Islet of Langerhans (tissue), 1 donor: ENCODE measurements around the gene TMX4.
"Not testable (repeated sequence)": the region's sequence is repeated elsewhere in the genome, so short reads cannot be mapped to it uniquely, and the experiment has no call there.

ENCODE experiments used
- FAIRE-seq: peaks from one replicate; lab custom pipeline; 2011; peaks lifted over from hg19 to GRCh38; lab: Jason Lieb, UNC

The TMX4 gene, protein sequence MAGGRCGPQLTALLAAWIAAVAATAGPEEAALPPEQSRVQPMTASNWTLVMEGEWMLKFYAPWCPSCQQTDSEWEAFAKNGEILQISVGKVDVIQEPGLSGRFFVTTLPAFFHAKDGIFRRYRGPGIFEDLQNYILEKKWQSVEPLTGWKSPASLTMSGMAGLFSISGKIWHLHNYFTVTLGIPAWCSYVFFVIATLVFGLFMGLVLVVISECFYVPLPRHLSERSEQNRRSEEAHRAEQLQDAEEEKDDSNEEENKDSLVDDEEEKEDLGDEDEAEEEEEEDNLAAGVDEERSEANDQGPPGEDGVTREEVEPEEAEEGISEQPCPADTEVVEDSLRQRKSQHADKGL

DNA sequence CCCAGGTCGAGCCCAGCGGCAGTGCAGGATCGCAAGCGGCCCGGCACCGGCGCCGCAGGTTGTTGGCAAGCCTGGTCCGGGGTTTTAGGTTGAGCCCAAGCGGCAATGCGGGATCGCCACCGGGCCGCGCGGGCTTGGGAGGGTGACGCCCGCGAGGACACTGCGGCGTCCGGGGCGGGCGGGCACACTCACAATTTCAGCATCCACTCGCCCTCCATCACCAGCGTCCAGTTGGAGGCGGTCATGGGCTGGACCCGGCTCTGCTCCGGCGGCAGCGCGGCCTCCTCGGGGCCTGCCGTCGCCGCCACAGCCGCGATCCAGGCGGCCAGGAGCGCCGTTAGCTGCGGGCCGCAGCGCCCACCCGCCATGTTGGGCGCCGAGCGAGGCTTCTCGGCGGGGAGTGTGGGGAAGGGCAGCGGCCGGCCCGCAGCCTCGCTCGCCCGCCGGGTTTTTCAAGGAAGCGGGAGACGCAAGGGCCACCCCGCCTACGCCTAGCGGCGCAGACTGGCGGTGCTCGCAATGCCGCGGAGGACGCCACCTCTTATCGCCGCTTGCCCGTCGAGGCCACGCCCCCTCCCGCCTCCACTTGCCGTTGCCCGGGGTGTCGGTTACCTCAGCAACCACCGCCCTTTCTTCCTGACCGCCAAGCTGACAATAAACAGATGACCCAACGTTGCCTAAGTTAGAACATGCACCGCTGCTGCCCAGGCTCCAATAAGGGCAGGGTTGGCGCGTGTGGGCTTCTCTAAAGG lies at the start of gene TMX4:
Gene TMX4, minus strand, starts transcription at position 516 of the 752 bp plus-strand sequence. Its CDS starts 148 bp downstream, at position 368.
- FAIRE-seq, result no peak

DNA sequence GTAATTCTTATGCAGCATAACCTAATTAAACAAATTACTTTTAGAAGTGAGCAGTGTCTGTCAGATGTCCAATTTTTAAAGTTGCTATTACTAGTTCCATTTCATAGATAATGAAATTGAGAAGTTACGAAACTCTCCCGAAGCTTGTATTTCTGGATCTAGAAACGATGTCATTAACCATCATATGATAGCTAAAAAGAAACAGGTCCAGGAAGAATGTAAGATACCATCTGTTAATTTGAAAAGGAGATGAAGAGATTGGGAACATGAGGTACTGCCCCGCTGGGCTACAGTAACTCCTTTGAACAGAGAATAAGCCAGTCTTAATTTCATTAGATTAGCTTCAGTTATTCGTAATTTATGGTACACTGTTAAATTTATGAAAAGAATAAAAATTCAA lies 47.5 kb upstream of the TMX4 start:
- FAIRE-seq, result no peak

DNA sequence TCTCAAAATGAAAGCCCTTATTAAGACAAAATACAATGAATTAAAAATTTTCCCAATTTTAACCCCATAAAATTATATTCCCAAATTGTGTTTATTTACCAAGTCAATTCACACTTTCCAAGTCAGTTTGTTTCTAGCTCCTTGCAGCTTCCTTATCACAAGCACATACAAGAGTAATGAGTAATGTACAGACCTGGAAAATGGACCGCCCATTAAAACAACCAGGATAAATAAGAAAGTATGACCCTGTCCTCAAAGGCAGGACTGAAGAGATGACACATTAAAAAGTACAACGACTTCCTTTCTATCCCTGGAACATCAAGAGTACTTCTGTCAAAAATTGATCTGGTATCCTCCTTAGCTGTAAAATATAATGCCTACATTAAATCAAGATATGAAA lies 47.1 kb upstream of the TMX4 start:
- no peak for FAIRE-seq

DNA sequence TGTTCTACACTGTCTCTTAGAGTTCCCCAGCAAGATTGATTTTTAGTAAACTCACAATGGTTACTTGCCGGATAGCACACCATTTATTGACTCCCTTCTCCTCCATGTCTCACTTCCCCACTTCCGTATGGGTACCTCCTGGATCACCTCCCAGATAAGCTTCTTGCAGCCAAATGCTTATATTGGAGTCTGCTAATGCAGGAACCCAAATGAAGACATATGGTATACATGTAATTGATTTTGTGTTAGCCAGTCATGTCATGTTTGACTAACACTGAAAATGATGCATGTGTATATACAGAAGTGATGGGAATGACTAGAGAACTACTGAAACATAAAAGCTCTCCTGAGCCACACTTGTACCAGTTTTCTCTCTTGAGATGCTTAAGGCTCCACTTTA lies 46.1 kb upstream of the TMX4 start:
- FAIRE-seq, result no peak

DNA sequence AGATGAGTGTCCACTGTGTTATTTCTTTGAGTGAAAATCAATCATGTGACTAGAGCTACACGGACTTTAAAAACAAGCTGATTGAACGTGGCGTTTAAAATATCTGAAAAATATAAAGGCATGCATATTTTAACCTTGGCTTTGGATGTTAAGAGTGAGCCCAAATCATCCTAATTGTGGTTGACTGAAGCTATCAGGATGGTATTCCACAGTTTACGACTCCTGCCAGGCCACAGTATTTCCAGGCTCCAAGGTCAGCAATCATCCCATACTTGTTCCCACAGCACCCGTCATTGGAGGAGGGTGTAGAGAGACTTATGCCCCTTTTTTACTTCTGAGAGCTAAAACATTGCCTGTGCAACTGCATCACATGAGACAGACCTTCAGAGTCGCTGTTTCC lies 43.2 kb upstream of the TMX4 start:
- no peak for FAIRE-seq

DNA sequence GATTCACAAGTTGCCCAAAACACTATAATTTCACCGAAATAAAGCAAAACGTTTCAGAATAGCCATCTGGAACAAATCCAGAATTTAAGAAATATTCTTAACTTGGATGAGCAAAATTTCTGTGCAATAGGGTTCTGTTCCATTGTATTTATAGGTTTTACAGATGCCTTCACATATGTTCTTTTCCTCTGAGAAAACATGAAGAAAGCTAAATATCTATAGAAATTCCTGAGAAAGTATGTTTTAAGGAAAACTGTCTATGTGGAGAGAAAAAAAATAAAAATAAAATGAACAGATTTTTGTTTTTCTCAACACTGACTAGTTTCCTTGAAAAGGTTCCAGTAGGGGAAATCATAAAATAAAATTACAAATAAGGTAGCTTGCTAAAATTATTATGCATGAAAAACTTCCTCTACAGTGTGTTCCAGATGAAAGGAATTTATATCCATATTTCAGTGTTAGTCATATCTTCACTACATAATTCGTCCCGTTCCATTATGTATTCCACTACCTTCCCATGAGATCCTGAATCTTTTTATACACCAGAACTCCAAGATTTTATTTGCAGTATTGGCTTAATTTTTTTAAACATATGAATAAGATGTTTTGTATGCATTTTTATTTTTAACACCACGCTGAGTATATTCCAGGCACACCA lies 42.4 kb upstream of the TMX4 start:
- FAIRE-seq, result no peak

DNA sequence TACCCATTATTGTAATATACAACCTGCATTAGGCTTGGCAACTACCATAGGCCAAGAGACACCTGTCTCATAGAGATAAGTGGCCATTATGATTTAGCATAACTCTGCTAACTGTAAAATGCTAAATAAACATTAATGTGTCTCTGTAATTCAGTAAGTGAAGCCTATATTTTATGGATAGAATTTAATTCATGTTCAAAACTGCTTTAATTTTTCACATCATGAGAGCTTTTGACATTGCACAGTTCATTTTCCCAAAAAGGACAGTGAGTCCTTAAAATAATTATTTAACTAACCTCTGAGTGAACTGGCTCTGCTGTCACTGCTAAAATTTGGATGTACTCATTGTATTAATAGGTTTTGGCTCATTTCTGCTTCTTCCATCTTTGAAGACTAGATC lies 41.4 kb upstream of the TMX4 start:
- FAIRE-seq, result no peak

DNA sequence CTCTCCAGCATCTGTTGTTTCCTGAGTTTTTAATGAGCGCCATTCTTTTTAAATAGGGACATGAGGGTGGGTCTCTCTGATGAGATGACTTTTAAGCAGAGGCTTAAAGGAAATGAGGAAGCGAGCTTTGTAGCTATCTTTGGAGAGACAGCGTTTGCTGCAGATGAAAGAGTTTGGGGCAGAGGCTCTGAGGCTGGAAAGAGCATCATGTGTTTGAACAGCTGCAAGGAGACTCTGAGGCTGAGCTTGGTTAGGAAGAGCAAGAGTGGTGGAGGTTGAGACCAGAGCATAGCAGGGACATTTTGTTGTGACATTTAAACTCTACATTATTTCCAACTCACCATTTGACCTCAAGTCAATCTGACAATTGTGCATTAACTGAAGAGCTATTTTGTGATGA lies 38.3 kb upstream of the TMX4 start:
- FAIRE-seq, result no peak

DNA sequence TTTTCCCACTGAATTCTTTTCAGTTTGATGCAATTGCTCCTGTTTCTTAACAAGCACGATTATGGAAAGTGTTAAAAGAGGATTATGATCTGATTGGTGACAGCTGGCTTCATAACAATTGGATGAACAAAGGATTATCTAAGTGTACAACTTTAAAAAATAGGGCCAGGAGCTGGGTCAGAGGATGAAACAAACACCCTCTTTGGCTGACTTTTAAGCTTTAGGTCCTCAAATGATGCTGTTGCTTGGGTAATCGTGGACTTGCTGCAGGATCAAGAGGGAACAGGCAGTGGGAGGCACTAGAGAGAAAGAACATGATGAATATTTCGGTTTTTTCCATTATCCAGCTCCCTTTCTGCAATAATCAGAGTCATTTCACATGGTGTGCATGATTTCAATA lies 35.5 kb upstream of the TMX4 start:
- no peak for FAIRE-seq

DNA sequence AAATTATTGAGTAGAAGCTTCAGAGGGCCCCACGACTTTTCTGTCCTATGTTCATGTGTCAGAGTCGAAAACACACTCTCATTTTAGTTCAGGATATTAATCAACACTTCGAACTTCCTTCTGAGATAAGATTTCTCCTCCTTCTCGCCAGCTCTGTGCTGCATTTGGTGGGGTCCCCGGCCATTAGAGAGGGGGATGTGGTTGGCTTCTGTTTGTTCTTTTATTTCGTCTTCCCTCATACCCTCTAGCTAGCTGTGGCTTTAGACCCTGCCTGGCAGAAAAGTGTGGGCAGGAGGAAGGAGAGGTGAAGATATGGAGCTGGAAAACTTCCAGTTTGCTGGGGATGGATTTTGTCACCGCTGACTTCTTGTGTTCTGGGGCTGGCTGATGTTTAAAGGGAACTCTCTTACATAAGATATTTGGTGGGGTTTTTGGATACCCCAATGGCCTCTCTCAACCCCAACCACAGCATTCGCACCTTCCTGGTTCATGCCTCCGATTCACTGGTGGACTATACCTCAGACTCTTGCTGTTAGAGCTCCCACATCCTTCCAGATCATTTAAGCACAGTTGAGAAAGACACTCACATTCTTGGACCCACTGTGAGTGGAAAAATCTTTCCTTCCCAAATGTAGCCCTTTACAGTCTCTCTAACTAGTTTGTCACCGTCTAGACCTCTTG lies 30.7 kb upstream of the TMX4 start:
- no peak for FAIRE-seq

DNA sequence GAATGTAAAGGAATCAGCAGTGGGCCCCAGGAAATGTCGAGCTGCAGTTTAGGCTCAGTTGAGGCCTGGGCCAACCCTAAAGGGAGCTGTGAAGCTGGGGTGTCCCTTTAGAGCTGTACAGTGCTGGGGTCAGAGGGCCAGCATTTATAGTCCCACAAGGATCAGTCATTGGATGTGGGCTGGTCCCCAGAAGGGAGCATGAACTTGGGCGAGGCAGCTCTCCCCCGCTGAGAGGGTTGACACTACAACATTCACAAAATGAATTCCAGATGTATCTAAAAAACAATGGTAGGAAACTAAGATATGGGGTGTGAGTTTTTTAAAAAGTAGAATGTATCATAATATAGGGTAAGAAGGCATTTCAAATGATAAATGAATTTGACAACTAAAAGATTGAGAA lies 29.7 kb upstream of the TMX4 start:
- FAIRE-seq, result no peak

DNA sequence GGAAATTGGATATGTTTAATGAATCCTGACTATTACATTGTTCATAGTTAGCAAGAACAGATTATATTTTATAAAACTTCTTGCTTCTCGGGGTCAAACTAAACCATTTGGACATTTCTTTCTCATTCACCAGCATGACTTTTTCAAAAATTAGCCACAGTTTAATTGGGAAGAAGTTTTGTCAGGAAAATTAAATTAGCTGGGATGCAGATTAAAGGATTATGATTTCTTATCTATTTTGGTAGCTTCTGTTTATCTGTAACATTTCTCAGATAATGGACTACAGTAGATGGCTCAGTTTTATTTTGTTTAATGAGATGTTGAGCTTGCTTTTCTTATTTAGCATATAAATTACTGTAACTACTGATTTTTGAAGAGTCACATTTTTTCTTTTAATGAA lies 26.4 kb upstream of the TMX4 start:
- no peak for FAIRE-seq

DNA sequence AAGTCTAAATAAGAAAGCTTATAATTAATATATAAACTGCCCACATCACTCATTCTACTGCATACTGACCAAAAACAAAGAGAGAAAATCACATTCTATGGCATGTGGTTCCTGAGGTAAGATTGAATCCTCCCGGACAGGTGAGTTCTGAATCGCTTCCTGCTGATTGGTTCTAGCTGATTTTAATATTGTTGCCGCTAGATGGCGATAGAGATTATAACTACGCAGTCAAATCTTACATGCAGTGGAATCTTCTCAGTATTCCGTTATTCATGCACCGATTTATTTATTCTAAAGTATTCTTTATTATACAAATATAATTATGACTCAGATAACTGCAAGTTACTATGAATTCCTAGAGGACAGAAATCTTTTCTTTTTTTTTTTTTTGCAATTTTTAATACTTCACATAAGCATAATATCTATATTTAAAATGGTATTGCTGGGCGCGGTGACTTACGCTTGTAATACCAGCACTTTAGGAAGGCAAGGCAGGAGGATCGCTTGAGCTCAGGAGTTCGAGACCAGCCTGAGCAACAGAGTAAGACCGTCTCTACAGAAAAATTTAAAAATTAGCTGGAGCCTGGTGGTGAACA lies 24.2 kb upstream of the TMX4 start:
- FAIRE-seq, result peak; percentile 98

DNA sequence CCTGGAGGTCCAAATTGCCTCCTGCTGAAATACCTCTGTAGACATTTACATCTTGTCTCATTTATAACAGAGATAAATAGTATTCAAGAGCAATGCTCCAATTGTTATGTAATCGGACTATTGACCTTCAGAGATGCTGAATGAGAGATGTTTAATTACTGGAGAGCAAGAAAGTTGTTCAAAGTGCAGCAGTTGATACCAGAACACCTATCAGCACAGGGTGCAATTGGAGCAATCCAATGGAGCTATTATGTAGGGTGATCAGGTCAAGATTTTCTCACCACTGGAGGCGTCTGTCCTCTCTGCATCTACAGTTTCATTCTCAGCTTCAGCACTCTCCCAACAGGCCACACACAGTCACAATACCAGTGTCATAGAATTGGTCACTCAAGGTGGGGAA lies 19.5 kb upstream of the TMX4 start:
- FAIRE-seq, result no peak

DNA sequence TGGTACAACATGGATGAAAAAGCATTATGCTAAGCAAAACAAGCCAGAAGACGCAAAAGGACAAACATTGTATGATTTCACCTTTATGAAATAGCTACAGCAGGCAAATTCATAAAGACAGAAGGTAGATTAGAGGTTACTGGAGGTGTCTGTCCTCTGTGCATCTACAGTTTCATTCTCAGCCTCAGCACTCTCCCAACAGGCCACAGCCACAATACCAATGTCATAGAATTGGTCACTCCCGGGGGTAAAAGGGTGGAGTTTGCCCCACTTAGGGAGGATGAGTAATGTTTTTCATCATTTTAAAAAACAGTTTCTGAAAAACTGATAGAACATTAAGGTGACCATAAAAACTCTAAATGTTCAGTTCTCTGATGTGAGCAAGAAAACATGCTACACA lies 17.2 kb upstream of the TMX4 start:
- no peak for FAIRE-seq

DNA sequence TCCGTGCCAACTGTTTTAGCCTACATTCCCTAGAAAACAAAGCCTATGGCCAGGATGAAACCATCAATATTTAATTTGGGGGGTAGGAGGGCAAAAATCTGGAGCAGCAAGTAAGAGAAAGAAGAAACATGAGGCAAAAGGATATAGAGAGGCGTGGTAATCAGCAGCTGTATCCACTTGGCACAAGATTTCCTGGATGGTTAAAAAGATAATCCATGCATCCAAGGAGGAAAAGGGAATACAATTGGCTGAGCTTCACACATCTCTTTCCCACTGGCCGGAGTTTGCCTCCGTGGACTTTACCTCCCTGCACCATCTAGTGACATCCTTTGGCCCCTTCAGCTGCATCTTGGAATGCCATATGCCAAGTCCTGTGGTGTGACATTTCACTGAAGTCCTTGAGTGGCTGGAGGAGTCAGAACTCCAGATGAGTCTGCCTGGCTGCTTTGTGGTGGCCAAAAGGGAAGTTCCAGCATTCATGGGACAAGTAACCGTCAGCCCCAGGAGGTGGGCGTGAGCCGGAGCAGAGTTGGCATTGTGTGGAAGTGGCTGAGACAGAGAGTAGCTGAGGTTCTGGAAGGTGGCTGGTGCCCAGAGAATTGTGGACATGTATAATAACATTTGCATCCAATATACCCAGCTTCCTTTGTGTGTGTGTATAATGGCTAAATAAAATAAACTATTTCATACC lies 13.7 kb upstream of the TMX4 start:
- FAIRE-seq, result no peak

DNA sequence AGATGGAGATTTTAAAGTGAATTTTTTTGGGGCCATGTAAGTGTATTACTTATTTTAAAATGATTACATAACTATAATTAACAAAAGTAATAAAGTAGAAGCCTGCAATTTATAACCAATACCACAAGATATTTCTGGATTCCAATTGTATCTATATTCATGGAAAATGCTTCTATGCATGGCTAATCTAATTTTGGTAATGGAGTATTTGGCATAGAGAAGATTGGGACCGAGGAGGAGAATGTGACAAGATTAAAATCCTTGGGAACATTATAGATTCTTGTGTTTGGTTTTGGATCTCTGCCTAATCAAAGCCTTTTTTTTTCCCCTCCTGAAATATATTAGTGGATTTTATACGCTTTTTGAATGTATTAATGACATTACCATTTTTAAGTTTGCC lies 12.9 kb upstream of the TMX4 start:
- FAIRE-seq, result no peak

DNA sequence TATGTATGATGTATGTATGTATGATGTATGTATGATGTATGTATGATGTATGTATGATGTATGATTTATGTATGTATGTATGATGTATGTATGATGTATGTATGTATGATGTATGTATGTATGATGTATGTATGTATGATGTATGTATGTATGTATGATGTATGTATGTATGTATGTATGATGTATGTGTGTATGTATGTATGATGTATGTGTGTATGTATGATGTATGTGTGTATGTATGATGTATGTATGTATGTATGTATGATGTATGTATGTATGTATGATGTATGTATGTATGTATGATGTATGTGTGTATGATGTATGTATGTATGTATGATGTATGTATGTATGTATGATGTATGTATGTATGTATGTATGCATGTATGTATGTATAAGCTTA lies 12.0 kb upstream of the TMX4 start:
- not testable (repeated sequence) for FAIRE-seq

DNA sequence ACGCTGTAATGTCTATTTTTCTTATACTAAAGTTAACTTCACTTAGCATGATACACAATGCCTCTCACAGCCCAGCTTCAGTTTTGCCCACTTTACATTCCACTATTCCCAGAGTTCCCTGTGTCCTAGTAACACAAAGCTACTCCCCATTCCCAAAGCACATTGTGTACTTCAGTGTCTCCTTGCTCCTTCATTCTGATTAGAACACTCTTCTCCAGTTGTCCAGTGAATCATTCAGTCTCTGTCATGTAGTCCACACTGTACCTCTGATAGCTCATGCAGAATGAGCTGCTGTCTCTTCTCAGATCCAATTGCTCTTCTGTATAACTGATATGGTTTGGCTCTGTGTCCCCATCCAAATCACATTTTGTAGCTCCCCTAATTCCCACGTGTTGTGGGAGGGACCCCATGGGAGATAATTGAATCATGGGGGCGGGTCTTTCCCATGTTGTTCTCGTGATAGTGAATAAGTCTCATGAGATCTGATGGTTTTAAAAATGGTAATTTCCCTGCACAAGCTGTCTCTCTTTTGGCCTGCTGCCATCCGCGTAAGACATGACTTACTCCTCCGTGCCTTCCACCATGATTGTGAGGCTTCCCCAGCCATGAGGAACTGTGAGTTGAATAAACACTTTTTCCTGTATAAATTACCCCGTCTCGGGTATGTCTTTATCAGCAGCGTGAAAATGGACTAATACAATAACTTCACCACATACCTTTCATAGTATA lies 2.1 kb upstream of the TMX4 start:
- no peak for FAIRE-seq

DNA sequence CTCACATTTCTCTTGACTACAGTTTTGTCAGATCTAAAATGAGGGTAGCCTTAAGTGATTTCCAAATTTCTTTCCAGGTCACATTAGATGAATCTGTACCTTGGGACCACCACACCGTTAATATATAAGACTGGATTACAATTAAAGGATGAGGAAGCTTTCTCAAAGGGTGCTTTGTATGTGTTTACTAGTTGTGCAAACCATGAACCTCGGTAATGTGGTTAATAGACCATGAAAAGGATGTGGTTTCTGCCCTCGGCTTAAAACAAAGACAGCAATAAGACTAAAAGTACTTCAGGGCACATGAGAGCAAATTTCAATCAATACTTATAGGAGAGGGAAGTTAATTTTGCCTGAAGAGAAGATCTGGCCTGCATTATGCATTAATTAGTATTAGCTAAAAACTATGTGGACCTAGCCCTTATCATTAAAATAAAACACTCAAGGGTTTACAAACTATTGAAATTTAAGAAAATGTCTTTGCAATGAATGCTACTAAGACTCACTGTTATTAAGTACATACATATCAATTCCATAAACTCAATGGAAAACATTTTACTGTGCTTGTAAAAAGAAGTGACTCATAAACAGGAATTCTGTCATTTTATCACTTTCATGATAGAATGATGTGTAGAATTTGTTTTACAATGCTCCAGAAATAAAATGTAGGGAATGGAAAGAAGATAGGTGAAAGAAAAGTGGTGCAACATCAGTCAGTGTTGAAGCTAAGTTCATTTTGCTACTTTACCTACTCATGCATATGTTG lies 936 bp upstream of the TMX4 start:
- no peak for FAIRE-seq

DNA sequence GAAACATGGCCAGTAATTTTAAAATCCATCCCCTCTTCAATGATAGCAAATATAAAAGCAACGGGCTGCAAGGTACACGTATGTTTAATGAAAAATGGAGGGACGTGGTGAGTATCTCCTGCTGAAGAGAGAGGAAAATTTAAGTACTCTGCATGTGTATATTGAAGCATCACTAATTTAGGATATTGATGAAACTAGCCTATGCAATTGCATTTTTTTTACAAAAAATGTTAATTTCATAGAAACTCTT lies 362 bp upstream of the TMX4 start:
- no peak for FAIRE-seq
